Pancreas (tissue), 10 donors: ENCODE measurements around the gene MCCC1. TPM values are rescaled to one million over a fixed set of nuclear protein-coding genes. Genes with fewer than 3 reads are reported as not detected.

ENCODE experiments used
- ATAC-seq, 4 donors: fragments of 200-7000 bp; cut with Tn5 transposase; one replicate each; pipeline versions ENCODE4 v1.8.0 to v1.9.1; 2020; ENCODE audit warnings: mild to moderate bottlenecking in 4 of 4, moderate library complexity in 4 of 4
- DNase-seq, 6 donors: peaks; one replicate each; pipeline ENCODE4 v3.0.0-alpha.2; 2020
- FAIRE-seq: peaks from 2 replicates; lab custom pipeline; 2012; peaks lifted over from hg19 to GRCh38; lab: Jason Lieb, UNC
- H3K27ac ChIP-seq, 4 donors: fragments of 200-600 bp; sonication (generic); 1 replicate in 3 of 4; 2 replicates in 1 of 4; pipeline versions ENCODE4 v1.5.0 to v1.8.0; 2020
- H3K27me3 ChIP-seq, 4 donors: fragments of 200-600 bp; one replicate each; pipeline ENCODE4 v1.8.0; 2021
- H3K36me3 ChIP-seq, 3 donors: fragments of 200-600 bp; sonication (generic) in 1 of 3; one replicate each; pipeline versions ENCODE4 v1.5.0 to v1.8.0; 2020 to 2021
- H3K4me1 ChIP-seq, 3 donors: fragments of 200-600 bp; one replicate each; pipeline ENCODE4 v1.8.0; 2021
- H3K4me3 ChIP-seq, 4 donors: fragments of 200-600 bp; sonication (generic) in 2 of 4; one replicate each; pipeline versions ENCODE4 v1.5.0 to v1.8.0; 2020 to 2021
- H3K9me3 ChIP-seq, 4 donors: fragments of 200-600 bp; one replicate each; pipeline ENCODE4 v1.8.0; 2021
- WGBS, 2 donors: extraction: QIAGEN DNeasy Blood & Tissue Kit; methylation state at CpG; one replicate each; pipeline ENCODE4 v1.1.7; 2013; 5-methylcytosine and 5-hydroxymethylcytosine counted together
- intact Hi-C, 3 donors: fragments of 100-400 bp; cut with DNase I; formaldehyde crosslinking; loops; one replicate each; pipeline versions ENCODE4 v1.11.1 to v1.14.2; 2022
- polyA plus RNA-seq, 2 donors: library from polyadenylated mRNA; stranded (reverse); fragments of 200-250 nt; gene quantifications; one replicate each; pipeline ENCODE4 v1.2.3, GENCODE V29; 2013
- total RNA-seq, 6 donors: library from RNA; stranded (reverse); fragmentation: NEBNext Ultra II Directional in 4 of 6; extraction: Animal tissue kit (Norgen Biotek cat#: 25700) in 4 of 6; gene quantifications; one replicate each; pipeline versions ENCODE4 v1.2.1 to v1.2.4, GENCODE V29; 2021 to 2023
- TF ChIP-seq, protein P1 (sequence below), 4 donors: fragments of 200-600 bp; sonication (generic) in 3 of 4; IDR thresholded peaks; one replicate each; pipeline versions ENCODE4 v1.5.0 to v1.8.0; 2021; ENCODE audit warnings: antibody characterized with exemption in 4 of 4
- donor health status: healthy with polysubstance abuse.
- donor health status: DM: no; HTN: no; CAD: no; lungs with moderate emphysema.
- donor health status: DM: no; HTN: no; CAD: no.
- donor health status: control.
- donor health status: control.
- donor health status: Bipolar disorder and iron deficiency.
- donor health status: DM: yes; HTN: yes; CAD: no.
- donor health status: DM: no; HTN: no; CAD: no.
- donor health status: DM: no; HTN: no; CAD: no.
- donor health status: DM: yes; HTN: yes; CAD: no.

The MCCC1 gene
- total and polyA plus RNA-seq, 8 donors, result 25.3 to 81.9 (median 40.8) TPM

DNA sequence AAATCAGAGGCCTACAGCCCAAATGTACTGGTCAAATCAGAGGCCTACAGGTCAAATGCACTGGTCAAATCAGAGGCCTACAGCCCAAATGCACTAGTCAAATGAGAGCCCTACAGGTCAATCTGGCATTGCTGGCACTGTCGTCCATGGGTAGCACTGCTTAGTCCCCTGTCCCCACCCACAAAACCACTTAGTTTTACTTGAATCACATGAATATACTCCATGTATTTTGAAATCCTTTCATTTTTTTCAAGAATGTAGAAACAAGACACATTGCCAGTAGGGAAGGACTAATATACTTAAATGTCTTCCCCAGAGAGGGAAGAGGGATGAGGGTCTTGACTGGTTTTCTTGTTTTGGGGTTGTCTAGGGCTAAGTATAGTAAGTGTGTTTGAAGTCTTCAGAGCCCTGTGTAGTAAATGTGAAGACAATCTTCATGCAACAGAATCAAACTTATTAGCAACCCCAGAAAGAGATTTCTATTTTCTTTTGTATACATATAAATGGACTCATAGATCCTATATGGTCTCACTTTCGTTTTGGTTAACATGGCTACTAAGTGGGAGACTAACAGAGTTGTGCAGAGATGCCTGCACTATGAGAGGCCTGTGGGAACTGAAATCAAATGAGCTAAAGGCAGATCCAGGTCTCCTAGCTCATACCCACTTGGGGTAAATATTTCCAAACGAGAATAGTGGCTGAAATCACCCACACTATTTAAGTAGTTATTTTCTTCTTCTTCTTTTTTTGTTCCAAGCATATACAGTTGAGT lies 80.7 kb downstream of the MCCC1 start:
- Histone ChIP-seq H3K27ac (no peak overlapping the region), H3K9me3 (no peaks in the 10 kb centered on the region), H3K4me1 (peaks cover 6 to 11% (median 8%) of the 10 kb centered on the region in 3 donors), H3K4me3 (no peak overlapping the region), H3K36me3 (peaks cover 3 to 58% (median 21%) of the 10 kb centered on the region in 3 donors), H3K27me3 (no peaks in the 10 kb centered on the region)
- FAIRE-seq, result no peak
- no peak for ATAC-seq
- TF ChIP-seq, protein P1, sequence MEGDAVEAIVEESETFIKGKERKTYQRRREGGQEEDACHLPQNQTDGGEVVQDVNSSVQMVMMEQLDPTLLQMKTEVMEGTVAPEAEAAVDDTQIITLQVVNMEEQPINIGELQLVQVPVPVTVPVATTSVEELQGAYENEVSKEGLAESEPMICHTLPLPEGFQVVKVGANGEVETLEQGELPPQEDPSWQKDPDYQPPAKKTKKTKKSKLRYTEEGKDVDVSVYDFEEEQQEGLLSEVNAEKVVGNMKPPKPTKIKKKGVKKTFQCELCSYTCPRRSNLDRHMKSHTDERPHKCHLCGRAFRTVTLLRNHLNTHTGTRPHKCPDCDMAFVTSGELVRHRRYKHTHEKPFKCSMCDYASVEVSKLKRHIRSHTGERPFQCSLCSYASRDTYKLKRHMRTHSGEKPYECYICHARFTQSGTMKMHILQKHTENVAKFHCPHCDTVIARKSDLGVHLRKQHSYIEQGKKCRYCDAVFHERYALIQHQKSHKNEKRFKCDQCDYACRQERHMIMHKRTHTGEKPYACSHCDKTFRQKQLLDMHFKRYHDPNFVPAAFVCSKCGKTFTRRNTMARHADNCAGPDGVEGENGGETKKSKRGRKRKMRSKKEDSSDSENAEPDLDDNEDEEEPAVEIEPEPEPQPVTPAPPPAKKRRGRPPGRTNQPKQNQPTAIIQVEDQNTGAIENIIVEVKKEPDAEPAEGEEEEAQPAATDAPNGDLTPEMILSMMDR (IDR thresholded peaks at IDR 0.05), result no peak
- DNase-seq, result no peak
- intact Hi-C loops, result no loop called here
- WGBS, 2 donors, result 94 to 96% methylated on average over 3 of the region's 3 CpGs

DNA sequence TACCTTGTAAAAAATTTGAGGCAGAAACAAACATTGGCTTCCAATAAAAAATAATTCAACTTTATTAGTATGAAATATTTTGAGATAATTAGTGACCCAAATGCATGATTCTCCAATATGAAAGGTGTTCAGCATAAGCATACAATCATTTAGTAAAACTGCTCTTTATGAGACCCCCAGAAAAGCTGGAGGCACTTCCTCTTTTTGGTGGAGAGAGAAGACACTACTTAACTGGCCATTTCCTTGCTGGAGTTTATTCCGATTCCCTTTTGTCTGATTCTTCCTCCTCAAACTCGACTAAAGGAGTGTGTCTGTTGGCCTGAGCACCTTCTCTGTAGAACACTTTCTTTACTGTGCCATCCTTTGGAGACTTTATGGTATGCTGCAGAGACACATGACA lies 84.1 kb downstream of the MCCC1 start:
- ATAC-seq (no peak), DNase-seq (no peak), FAIRE-seq (no peak)
- Histone ChIP-seq H3K4me3 (no peak overlapping the region), H3K4me1 (no peaks in the 10 kb centered on the region), H3K9me3 (no peaks in the 10 kb centered on the region), H3K36me3 (peaks cover 0 to 42% (median 11%) of the 10 kb centered on the region in 3 donors), H3K27me3 (no peaks in the 10 kb centered on the region), H3K27ac (no peak overlapping the region)
- intact Hi-C loops, result no loop called here
- WGBS, 2 donors, result 72 to 90% methylated on average over 2 of the region's 2 CpGs
- TF ChIP-seq, protein P1 (IDR thresholded peaks at IDR 0.05), result no peak

DNA sequence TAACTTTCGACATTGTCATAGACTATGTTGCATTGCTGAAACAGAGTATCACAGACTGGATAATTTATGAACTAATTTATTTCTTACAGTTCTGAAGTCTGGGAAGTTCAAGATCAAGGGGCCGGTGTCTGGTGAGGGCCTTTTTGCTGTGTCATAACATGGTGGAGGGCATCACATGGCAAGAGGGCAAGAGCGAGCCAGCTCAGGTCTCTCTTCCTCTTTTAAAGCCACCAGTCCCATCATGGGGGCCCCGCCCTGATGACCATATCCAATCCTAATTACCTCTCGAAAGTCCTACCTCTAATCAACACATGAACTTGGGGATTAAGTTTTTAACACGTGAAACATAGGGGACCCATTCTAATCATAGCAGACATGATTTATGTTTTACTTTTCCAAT lies 85.4 kb downstream of the MCCC1 start:
- no peak overlapping the region for H3K27ac ChIP-seq
- WGBS, 2 donors, result 94 to 96% methylated on average over 6 of the region's 6 CpGs
- no peaks in the 10 kb centered on the region for H3K27me3 ChIP-seq
- TF ChIP-seq, protein P1 (IDR thresholded peaks at IDR 0.05), result no peak
- intact Hi-C loops, result no loop called here
- H3K36me3 ChIP-seq, result peaks cover 0 to 31% (median 11%) of the 10 kb centered on the region in 3 donors
- no peak overlapping the region for H3K4me3 ChIP-seq
- H3K4me1 ChIP-seq, result no peaks in the 10 kb centered on the region
- no peak for FAIRE-seq
- DNase-seq, result no peak
- ATAC-seq, result no peak
- H3K9me3 ChIP-seq, result no peaks in the 10 kb centered on the region

DNA sequence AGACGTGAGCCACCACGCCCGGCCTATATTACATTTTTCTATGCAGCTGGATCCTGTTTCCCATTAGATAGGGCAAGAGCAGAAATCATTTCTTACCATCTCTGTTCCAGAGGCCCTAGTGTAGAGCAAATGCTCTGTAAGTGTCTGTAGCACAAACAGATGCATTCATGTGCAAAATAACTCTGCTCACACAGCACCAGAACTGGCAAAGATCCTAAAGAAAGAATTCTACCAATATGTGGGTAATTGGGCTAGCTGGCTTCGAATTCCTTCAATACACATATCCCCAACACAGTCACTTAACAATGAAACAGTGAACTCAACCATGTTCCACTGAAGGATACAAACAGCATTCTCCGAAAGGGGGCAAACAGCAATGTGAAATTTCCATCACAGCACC lies 86.2 kb downstream of the MCCC1 start:
- no peaks in the 10 kb centered on the region for H3K27me3 ChIP-seq
- no peaks in the 10 kb centered on the region for H3K9me3 ChIP-seq
- no peak overlapping the region for H3K4me3 ChIP-seq
- intact Hi-C loops, result no loop called here
- DNase-seq (no peak), FAIRE-seq (no peak), ATAC-seq (no peak)
- 97 to 98% methylated on average over 5 of the region's 5 CpGs for WGBS, 2 donors
- no peak overlapping the region for H3K27ac ChIP-seq
- no peaks in the 10 kb centered on the region for H3K4me1 ChIP-seq
- peaks cover 0 to 30% (median 11%) of the 10 kb centered on the region in 3 donors for H3K36me3 ChIP-seq
- TF ChIP-seq, protein P1 (IDR thresholded peaks at IDR 0.05), result no peak

DNA sequence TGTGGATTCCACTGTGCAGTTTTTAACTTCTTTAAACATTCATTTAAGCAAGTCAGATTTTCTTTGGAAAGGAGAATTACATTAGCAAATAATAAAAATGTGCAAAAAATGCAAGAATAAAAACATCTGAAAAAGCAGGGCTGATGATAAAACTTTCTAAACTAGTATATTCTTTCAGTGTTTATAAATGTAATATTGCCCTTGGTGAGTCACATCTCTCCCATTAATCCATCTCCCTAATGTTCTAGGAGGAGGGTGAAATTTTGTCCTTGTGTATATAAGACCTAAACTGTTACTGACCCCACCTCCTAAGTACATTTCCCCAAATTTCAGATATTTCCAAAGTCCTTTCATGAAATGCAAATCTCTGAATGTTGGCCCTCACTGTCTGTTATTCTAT lies 90.5 kb downstream of the MCCC1 start:
- Histone ChIP-seq H3K27me3 (no peaks in the 10 kb centered on the region), H3K27ac (no peak overlapping the region), H3K4me1 (no peaks in the 10 kb centered on the region), H3K4me3 (no peak overlapping the region), H3K9me3 (no peaks in the 10 kb centered on the region), H3K36me3 (peaks cover 0 to 5% (median 0%) of the 10 kb centered on the region in 3 donors)
- TF ChIP-seq, protein P1 (IDR thresholded peaks at IDR 0.05), result no peak
- no peak for ATAC-seq
- no peak for FAIRE-seq
- no peak for DNase-seq
- intact Hi-C loops, result no loop called here
